HG03442 (cell line): ENCODE measurements around the gene AMBRA1.
A peak's percentile ranks its signal among the peaks of the same experiment; 100 is the strongest.

Experiments used
- ATAC-seq: cut with Tn5 transposase; IDR thresholded peaks from one replicate; pipeline ENCODE4 v1.9.1; 2021; ENCODE audit warnings: mild to moderate bottlenecking, moderate library complexity; ENCODE audit not compliant: unreplicated experiment

AMBRA1 gene

GRCh38 chr11:46593550-46594373 lies at the start of gene AMBRA1:
AMBRA1 (minus strand) TSS chr11:46594023; CDS start chr11:46548380, 45,643 bp downstream.
- peak; percentile 72 for ATAC-seq

DNA sequence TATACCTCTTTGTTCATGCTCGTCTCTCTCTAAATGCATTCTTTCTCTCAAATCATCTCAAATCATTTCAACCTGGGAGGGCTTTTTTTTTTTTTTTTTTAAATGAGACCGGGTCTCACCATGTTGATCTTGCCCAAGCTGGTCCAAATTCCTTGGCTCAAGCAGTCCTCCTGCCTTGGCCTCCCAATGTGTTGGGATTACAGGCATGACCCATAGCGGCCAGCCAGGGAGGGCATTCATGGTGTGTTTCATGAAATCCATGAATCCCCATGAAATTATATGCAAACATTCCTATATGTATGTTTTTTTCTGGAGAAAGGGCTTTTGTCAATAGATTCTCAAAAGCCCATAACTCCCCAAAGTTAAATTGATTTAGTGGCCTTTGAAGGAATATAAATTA lies 49.7 kb upstream of the AMBRA1 start:
- ATAC-seq: no peak

DNA sequence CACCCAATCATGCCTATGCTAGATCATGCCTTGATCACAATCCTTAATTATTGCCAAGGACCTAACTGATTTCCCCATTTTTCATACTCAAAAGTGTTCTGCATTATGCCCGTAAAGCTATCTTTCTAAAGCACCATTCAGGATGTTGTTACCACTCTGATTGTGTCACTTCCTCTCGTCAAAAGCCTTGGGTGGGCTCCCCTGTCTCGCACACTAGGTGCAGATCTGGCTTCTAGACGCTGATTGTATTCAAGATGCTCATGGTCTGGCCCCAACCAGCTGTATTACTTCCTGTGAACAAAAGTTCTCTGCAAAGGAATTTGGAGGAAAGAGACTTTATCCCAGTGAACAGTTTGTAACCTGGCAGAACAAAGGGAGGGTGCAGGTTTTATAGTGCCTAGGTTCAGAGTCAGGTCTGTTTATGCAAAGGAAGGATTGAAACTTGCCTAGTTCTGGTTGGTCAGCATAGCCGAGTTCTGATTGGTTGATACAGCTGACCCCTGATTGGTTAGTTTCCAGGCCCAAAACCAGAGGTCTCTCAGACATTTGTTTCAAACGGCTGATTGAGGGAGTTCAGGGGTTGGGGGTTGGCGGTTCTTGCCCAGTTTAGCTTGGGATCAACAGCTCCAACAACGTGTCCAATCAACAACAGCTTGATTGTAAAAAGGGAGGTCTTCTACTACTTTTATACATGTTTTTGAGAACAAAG lies 49.0 kb upstream of the AMBRA1 start:
- ATAC-seq: no peak

DNA sequence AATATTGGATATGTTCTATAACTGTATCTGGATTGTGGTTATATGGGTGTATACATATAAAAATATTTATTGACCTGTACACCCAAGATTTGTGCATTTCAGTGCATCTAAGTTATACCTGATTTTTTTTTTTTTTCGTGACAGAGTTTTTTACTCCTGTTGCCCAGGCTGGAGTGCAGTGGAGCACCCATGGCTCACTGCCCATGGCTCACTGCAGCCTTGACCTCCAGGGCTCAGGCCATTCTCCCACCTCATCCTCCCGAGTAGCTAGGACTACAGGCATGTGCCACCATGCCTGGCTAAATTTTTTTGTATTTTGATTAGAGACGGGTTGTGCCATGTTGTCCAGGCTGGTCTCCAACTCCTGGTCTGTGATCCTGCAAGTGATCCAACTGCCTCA lies 47.8 kb upstream of the AMBRA1 start:
- no peak for ATAC-seq

DNA sequence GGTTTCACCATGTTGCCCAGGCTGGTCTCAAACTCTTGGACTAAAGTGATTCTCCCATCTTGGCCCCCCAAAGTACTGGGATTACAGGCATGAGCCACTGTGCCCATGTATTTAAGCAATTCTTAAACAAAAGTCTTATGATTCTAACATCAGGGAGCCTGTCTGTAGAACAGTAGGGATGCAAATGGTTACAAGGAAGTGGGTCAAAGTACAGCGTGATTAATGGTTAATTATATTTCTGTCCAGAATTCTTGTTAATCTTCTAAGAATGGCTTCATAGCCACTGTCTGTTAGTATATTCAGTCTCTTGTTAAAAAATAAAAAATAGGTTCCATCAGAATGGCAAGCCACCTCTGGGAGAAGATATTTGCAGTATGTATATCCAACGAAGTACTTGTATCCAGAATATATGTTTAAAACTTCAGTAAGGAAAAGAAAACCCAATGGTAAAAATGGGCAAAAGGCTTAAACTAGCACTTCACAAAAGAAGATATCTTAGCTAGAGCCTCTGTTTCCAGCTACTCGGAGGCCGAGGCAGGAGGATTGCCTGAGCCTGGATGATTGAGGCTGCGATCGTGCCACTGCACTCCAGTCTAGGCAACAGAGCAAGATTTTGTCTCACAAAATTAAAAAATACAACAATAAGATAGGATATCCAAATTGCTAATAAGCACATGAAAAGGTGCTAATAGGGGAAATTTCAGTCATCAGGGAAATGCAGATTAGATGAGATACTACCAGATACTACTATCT lies 46.4 kb upstream of the AMBRA1 start:
- ATAC-seq: no peak

GRCh38 chr11:46639197-46639839 lies 45.5 kb upstream of the AMBRA1 start:
- no peak for ATAC-seq

- ATAC-seq: no peak
Observed at GRCh38 chr11:46637546-46637945, 43.7 kb upstream of the AMBRA1 start.

- no peak for ATAC-seq
Observed at GRCh38 chr11:46635557-46636139, 41.8 kb upstream of the AMBRA1 start.

GRCh38 chr11:46633291-46634217 lies 39.7 kb upstream of the AMBRA1 start:
- no peak for ATAC-seq

DNA sequence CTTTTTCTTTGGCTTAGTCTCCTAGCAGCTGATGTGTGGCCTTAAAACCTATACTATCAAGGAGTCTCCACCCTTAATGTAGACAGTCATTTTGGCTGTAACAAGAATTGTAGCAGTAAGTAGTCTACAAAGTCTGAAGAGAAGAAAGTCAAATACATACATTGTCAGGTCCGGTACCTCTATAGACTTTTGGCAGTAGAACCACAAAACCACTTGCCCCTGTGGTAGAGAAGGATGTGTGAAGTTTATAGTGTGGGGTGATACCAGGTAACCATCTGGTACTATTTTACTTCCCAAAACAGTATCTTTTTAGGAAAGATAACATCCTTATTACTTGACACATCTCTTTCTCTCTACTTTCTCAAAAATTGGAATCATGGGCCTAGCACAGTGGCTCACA lies 38.7 kb upstream of the AMBRA1 start:
- ATAC-seq: no peak

GRCh38 chr11:46631676-46632075 lies 37.9 kb upstream of the AMBRA1 start:
- no peak for ATAC-seq

DNA sequence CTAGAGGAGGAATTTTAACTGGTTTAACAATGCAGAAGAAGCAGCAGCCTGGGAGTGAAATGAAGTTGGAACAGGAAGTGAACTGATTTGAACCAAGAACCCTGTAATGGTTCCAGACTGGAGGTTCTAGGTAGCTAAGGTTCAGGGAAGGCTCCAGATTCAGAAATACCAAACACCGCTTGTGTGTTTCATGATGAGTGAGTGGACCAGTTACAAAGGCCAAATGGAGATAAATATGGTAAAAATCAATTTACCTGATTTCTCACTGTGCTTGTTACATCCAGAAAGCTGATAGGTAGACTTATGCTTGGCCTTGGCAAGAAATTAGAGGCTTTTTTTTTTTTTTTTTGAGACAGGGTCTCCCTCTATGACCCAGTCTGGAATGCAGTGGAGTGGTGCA lies 36.4 kb upstream of the AMBRA1 start:
- no peak for ATAC-seq

GRCh38 chr11:46628961-46629360 lies 35.1 kb upstream of the AMBRA1 start:
- no peak for ATAC-seq

- no peak for ATAC-seq
Observed at GRCh38 chr11:46625406-46625805, 31.6 kb upstream of the AMBRA1 start.

DNA sequence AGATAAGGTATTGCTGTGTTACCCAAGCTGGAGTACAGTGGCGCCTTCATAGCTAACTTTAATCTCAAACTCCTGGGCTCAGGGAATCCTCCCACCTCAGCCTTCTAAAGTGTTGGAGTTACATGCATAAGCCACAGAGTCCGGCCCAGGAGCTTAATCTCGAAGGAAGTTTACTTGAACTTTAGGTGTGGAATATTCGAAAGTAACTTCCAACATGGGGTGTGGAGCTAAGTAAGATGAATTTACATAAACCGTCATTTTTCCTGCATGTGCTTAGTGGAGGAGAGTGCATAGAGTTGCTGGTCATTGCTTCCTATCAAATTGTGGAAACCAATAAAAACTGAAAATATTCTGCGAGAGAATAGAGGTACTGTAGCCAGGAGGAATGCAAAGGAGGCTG lies 25.0 kb upstream of the AMBRA1 start:
- no peak for ATAC-seq

- no peak for ATAC-seq
Observed at GRCh38 chr11:46617972-46618314, 24.1 kb upstream of the AMBRA1 start.

DNA sequence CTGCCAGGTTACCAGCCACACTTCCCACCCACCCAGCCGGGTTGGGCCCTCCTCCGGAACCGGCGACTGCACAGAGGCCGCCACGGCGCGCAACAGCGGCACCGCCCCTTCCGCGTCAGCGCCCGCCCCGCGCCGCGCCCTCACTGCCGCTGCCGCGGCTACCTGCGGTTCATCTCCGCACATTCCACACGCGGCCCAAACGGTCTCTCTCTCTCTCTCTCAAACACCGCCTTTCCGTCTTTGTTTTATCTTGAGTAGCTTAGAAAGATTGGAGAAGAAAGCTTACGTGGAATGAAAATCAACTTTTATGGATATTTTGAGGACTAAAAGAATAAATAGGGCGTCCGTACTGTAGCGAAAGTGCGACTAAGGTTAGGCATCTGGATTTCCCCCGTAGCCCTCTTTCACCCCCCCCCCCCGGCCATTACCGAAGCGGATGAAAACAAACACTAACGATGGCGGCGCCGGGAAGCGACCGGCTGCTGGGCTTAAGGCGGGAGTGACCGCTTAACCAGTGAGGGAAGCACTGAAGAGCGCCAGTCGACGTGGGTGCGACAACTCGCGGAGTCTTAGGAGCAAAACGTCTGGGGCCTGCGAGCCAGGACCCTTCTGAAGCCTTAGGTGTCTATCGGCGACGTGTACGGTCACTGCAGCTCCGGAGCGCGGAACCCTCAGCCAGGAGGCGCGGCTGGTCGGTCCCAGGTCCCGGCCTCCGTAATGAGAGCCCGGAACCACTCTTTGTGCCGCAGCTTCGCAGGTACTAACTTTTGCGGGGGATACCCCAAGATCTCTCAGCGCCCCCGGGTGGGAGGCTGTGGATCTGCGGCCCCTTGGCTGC lies 23.5 kb upstream of the AMBRA1 start, which contains the start of the genes ATG13 and HARBI1:
TSS of gene ATG13 (plus strand) at position 420 of the 838 bp plus-strand sequence. CDS start 26,739 bp downstream, outside the sequence.
TSS of gene HARBI1 (minus strand) at position 94 of the 838 bp plus-strand sequence. CDS start 990 bp downstream, outside the sequence.
- peak; percentile 90 for ATAC-seq

- no peak for ATAC-seq
Observed at GRCh38 chr11:46616551-46617133, 22.8 kb upstream of the AMBRA1 start.
